Neural cell (in vitro differentiated cells): Measurements from ENCODE around the gene RUNX1.

Source experiments
- CTCF ChIP-seq: fragments of 450-650 bp; IDR thresholded peaks from 2 replicates; pipeline ENCODE4 v1.5.1; 2014; ENCODE audit warnings: antibody characterized with exemption, mild to moderate bottlenecking, moderate library complexity; ENCODE audit not compliant: poor library complexity, severe bottlenecking
- EP300 ChIP-seq: fragments of 450-650 bp; conservative IDR thresholded peaks from 2 replicates; pipeline ENCODE4 v1.6.1; 2014; ENCODE audit warnings: antibody characterized with exemption, mild to moderate bottlenecking, moderate library complexity; ENCODE audit not compliant: poor library complexity, severe bottlenecking
- EZH2 ChIP-seq: fragments of 200-600, 300-800 bp; shearing (Covaris generic), sonication (generic); IDR thresholded peaks from 2 replicates; pipeline ENCODE4 v1.6.1; 2014; ENCODE audit warnings: antibody characterized with exemption, low read length, borderline replicate concordance, mild to moderate bottlenecking; ENCODE audit not compliant: insufficient read depth, poor library complexity, severe bottlenecking
- POLR2AphosphoS5 ChIP-seq: IDR thresholded peaks from 2 replicates; pipeline ENCODE4 v1.6.1; 2012
- TAF1 ChIP-seq: IDR thresholded peaks from 2 replicates; pipeline ENCODE4 v1.6.1; 2012; ENCODE audit warnings: low read depth
- TF ChIP-seq, protein P1 (sequence below): IDR thresholded peaks from 2 replicates; pipeline ENCODE4 v1.6.1; 2012; ENCODE audit warnings: borderline replicate concordance

DNA sequence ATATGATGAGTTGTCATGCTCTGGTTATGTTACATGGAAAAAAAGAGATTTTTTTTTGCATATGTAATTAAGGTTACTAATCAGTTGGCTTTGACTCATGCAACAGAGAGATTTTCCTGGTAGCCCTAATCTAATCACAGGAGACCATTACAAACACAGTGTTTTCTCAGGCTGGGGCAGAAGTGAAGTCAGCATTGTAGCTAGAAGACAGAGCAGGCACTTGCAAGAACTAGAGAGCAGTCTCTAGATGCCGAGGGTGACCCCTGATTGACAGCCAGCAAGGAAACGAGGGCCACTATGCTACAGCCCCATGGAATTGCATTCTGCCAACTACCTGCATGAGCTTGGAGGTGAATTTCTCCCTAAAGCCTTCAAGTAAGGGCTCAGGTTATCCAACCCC is 151.3 kb downstream of the RUNX1 start:
- TF ChIP-seq CTCF, result no peak
- TF ChIP-seq EP300, result no peak
- TF ChIP-seq, protein P1, sequence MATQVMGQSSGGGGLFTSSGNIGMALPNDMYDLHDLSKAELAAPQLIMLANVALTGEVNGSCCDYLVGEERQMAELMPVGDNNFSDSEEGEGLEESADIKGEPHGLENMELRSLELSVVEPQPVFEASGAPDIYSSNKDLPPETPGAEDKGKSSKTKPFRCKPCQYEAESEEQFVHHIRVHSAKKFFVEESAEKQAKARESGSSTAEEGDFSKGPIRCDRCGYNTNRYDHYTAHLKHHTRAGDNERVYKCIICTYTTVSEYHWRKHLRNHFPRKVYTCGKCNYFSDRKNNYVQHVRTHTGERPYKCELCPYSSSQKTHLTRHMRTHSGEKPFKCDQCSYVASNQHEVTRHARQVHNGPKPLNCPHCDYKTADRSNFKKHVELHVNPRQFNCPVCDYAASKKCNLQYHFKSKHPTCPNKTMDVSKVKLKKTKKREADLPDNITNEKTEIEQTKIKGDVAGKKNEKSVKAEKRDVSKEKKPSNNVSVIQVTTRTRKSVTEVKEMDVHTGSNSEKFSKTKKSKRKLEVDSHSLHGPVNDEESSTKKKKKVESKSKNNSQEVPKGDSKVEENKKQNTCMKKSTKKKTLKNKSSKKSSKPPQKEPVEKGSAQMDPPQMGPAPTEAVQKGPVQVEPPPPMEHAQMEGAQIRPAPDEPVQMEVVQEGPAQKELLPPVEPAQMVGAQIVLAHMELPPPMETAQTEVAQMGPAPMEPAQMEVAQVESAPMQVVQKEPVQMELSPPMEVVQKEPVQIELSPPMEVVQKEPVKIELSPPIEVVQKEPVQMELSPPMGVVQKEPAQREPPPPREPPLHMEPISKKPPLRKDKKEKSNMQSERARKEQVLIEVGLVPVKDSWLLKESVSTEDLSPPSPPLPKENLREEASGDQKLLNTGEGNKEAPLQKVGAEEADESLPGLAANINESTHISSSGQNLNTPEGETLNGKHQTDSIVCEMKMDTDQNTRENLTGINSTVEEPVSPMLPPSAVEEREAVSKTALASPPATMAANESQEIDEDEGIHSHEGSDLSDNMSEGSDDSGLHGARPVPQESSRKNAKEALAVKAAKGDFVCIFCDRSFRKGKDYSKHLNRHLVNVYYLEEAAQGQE, result no peak
- no peak for TF ChIP-seq POLR2AphosphoS5
- TF ChIP-seq EZH2, result no peak
- TF ChIP-seq TAF1, result no peak
